Activated effector memory CD4-positive, alpha-beta T cell treated with anti-CD3 and anti-CD28 coated beads, Interleukin-2, amount 50 U/mL, for 16 hours (primary cell): ENCODE data around the gene URAD.

Experiments
- DNase-seq: peaks from one replicate; pipeline ENCODE4 v3.0.0-alpha.2; 2020

URAD gene

DNA sequence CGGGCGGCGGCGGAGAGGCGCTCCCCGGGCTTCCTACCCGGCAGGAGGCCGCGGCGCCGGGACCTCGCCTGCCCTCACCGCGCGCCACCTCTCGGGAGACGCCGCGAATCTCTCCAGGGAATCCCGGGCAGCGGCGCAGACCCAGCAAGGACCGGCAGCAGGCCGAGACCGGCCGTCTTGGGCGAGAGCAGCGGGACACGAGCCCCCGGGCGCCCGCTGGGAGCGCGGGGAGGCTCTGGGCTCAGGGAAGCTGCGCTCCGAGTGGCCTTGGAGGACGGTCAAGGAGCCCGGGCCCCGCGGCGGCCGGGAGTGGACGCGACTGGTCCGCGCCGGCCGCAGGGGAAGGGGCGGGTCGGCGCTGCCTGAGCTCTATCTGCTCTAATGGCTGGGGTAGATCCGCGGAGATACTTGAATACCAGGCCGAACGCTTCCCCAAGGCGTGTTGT is 34.1 kb downstream of the URAD start:
- DNase-seq = no peak

DNA sequence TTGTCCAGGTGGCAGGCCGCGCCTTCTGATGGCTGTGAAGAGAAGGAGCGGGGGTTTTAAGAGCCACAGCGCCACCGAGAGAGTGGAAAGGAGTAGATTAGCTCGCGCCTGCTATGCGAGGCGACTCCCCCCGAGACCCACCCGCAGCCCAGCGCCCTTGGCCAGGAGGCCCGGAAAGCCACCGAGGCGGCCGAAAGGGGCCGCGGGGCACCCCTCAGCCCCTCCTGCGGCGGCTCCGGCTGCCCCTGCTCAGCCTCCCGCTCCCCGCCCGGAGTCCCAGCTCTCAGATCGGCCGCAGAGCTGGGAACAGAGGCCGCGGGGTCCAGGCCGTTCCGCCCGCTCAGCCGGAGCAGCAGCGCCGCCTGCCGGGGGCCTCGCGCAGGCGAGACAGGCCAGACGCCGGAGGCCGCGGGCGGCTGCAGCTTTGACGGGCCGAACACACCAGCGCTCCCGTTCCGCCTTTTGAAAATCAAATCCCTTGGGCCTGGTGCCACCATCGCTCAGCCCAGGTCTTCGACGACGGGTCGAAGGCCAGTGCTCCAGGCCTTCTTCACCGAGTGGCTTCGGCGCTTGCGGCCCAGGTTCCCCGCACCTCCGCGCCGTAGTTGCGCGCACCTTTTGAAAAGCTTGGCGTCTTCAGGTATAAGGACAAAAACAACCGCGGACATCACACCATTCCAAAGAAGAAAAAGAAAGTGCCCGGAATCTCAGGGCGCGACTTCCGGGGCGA is 34.7 kb downstream of the URAD start:
- peak; percentile 84 for DNase-seq

DNA sequence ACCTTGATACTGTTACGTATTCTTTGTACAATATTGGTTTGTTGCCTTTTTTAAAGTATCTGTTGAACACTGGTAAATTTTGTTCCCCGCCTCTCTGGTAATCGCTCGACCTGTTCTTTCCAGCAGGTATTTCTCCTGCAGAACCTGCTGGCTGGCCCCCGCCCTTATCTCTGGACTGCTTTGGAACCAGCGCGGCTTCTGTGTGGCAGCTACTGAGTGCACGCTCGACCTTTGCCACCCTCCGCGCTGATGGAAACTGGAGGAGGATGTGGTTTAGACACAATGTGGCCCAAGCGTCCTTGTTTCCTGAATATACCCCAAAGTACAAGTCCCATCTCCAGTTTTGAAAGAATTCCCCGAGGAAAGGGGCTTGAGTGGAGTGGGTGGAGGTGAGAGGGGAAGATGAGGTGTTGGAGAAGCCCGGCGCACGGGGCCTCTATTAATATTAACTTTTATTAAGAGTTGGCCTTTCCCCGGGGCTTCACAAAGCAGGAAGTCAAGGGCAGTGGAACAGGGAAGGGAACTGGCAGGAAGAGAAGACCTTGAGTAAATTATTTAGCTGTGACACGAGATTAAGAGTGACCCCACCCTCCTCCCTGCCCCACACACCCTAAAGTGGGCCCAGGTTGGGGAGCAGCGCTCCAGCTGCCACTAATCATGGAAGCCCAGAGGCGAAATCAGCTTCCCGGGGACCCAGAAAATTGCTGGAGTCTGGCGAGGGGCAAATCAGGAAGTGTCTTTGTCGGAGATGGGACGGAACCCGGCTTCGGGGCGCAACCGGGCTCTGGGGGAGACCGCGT is 35.4 kb downstream of the URAD start:
- DNase-seq = no peak

DNA sequence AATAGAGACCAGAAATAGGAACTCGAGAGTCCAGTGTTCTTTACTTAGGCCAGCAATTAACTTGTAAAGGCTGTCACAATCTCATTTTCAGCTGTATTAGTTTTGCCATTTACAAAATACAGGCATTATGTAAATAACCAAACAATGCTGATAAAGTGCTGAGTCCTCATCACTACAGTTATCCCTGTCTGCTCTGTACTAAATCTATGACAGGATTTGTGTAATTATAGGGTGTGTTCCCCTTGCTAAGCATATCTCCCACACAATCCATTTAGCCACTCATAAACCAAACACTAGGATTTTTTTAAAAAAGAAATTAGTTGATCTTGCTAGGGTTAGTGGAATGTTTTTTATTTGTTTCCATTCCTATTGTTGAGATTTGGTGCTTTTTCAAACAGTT is 45.5 kb downstream of the URAD start:
- DNase-seq = no peak

DNA sequence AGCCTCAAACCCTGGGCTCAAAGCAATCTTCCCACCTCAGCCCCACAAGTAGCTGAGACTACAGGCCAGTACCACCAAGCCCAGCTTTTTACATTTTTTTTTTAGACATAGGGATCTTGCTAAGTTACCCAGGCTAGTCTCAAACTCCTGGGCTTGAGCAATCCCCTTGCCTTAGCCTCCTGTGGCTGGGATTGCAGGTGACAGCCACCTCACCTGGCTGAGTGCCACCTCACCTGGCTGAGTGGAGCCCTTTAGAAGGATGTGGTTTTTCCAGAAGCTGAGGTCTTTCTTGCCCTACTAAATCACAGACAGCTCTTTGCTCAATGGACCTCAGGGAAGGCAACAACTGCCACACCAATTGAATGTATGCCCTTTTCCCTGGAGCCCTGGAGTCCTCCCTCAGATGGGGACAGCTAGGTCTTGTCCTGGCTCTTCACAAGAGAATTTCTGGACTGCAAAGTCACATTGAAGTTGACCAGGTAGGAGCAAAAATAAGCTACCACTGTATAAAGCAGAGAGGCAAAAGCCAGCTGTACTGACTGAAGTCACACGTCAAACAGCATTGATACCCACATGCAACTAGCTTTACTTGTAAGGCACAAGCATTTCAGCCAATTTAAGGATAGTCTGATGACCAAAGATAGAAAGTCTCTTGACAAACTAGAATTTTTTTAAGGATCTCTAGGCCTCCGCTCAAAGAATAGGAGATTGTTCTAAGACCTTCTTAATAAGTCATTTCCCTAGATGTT is 54.7 kb downstream of the URAD start:
- no peak for DNase-seq

DNA sequence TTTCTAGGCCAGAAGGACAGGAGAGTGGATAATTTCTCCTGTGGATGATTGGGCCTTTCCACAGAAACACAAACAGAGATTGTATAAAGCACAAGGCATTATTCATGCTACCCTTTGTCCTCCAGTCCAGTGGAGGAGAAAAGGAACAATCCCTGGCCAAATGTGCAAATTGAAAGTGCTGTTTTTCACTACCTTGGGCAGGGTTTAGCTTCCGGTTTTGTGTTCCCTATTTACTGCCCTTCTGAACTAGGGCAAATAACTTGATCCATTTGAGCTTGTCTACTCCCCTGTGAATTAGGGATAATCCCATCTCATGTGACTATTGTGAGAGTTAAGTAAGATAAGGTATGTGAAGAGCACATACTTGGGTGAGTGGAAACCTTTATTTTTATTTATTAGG is 55.4 kb downstream of the URAD start:
- DNase-seq = no peak

DNA sequence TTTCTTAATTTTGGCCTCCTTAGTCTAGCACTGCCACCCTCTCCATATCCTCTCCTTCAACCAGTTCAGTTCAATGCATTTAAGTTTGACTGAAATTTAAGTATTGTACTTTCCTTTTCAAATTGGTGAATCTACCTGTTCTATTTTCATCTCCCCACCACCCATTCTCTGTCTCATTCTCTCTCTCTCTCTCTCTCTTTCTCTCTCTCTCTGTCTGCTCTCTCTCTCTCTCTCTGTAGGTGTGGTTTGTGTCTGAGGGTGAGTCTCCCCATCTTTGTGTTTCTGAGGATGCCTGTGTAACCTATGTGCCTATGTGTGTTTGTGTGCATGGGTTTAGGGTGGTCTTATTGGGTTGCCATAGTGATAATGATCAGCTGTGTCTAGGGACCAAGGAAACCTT is 58.6 kb downstream of the URAD start:
- DNase-seq = no peak

DNA sequence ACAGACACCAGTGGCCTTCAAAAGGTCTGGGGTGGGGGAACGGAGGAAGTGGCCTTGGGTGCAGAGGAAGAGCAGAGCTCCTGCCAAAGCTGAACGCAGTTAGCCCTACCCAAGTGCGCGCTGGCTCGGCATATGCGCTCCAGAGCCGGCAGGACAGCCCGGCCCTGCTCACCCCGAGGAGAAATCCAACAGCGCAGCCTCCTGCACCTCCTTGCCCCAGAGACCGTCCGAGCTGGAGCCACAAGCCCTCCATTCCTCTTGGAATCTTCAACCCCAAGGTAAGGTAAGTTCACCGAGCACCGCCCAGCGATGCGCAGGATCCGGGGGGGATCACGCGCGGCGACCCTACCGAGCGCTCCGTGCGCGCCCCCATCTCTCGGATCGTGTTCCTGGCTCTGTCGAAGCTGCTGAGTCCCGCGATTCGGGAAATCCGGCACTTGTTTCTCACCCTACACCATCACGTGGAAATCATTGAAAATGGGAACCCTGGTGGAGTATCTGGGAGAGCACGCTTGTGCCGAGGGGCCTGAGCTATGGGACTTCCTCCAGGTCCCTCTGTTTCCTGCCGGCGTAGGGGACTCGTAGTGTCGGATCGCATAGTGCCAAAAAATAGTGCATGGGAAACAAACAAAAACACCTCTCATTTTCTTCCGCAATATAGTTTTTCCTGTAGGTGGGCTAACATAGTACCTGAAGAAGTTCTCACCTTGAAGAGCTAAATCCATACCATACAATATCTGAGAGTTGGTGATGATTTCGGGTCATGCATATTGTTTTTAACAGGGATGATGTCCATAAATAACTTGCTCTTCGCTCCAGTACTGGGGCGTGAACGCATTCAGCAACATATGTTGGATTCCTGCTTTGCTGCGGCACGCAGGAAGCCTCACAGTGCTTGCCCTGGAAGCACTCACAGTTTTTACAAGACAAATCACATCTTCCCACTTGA is 59.4 kb downstream of the URAD start:
- no peak for DNase-seq

DNA sequence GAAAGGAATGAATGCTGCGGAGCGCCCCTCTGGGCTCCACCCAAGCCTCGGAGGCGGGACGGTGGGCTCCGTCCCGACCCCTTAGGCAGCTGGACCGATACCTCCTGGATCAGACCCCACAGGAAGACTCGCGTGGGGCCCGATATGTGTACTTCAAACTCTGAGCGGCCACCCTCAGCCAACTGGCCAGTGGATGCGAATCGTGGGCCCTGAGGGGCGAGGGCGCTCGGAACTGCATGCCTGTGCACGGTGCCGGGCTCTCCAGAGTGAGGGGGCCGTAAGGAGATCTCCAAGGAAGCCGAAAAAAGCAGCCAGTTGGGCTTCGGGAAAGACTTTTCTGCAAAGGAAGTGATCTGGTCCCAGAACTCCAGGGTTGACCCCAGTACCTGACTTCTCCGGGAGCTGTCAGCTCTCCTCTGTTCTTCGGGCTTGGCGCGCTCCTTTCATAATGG is 60.1 kb downstream of the URAD start:
- DNase-seq = no peak
